ENCODE results near the gene IVD. TPM values are rescaled to one million over a fixed set of nuclear protein-coding genes. Genes with fewer than 3 reads are reported as not detected.

The IVD gene
- total RNA-seq, 1 donor from 2014 or later = 115 TPM

- Histone ChIP-seq H3K4me1 (peaks cover 16% of the 10 kb centered on the region), H3K9me3 (no peaks in the 10 kb centered on the region), H3K27ac (no peak overlapping the region), H3K36me3 (no peaks in the 10 kb centered on the region), H3K27me3 (no peaks in the 10 kb centered on the region), H3K4me3 (peak overlapping the region; percentile 64)
- TF ChIP-seq, protein P1, sequence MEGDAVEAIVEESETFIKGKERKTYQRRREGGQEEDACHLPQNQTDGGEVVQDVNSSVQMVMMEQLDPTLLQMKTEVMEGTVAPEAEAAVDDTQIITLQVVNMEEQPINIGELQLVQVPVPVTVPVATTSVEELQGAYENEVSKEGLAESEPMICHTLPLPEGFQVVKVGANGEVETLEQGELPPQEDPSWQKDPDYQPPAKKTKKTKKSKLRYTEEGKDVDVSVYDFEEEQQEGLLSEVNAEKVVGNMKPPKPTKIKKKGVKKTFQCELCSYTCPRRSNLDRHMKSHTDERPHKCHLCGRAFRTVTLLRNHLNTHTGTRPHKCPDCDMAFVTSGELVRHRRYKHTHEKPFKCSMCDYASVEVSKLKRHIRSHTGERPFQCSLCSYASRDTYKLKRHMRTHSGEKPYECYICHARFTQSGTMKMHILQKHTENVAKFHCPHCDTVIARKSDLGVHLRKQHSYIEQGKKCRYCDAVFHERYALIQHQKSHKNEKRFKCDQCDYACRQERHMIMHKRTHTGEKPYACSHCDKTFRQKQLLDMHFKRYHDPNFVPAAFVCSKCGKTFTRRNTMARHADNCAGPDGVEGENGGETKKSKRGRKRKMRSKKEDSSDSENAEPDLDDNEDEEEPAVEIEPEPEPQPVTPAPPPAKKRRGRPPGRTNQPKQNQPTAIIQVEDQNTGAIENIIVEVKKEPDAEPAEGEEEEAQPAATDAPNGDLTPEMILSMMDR (IDR thresholded peaks at IDR 0.05) = no peak
- DNase-seq = no peak
- intact Hi-C loops (cut with DNase I) = no loop called here
- ATAC-seq = peak; percentile 15
These were observed 46.9 kb upstream of the IVD start for GRCh38 chr15:40358471-40359353.

DNA sequence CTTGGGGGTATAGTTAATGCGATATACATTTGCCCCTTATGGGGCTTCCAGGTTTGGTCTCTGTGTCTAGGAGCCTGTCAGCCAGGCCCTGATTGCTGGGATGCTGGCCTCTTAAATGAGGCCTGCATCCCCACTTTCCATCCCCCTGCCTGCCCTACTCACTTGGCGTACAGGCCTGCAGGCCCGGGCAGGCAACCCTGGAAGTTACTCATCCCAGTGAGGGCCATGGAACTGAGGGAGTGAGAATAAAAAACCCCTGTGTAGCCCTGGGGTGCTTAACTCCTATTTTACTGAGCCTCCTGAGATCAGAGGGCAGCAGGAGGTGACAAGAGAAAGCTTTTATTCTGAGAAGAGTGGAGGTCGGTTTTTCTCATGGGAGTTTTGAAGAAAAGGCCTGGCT lies 45.6 kb upstream of the IVD start:
- H3K4me1 ChIP-seq = peaks cover 12% of the 10 kb centered on the region
- no peaks in the 10 kb centered on the region for H3K9me3 ChIP-seq
- H3K27me3 ChIP-seq = no peaks in the 10 kb centered on the region
- H3K4me3 ChIP-seq = no peak overlapping the region
- H3K27ac ChIP-seq = no peak overlapping the region
- H3K36me3 ChIP-seq = no peaks in the 10 kb centered on the region
- DNase-seq (no peak), ATAC-seq (no peak)
- intact Hi-C loops (cut with DNase I) = loop anchor here (10.0 kb wide), 1 partner anchor 65 kb away; no protein-coding TSS in a partner anchor
- TF ChIP-seq, protein P1 (IDR thresholded peaks at IDR 0.05) = no peak

DNA sequence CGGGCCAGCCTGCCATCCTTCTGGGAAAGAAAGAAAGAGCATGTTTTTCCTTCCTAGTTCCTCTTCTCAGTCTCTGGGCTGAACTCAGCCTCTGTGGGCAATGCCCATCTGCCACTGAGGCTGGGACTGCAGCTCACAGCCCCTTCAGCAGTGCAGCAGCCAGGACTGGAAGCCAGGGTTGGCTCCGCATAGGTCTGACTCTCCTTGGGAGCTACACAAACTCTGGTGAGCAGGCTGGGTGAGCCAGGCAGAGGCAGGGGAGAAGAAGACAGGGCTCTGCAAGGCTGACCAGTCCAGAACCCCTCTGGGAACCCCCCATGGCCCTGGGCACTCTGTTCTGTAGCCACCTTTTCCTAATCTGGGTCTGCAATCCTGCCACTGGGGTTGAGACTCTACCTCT lies 44.0 kb upstream of the IVD start:
- Histone ChIP-seq H3K27me3 (no peaks in the 10 kb centered on the region), H3K27ac (no peak overlapping the region), H3K9me3 (no peaks in the 10 kb centered on the region), H3K4me1 (peaks cover 14% of the 10 kb centered on the region), H3K4me3 (no peak overlapping the region), H3K36me3 (no peaks in the 10 kb centered on the region)
- DNase-seq (no peak), ATAC-seq (no peak)
- intact Hi-C loops (cut with DNase I) = loop anchor here (10.0 kb wide), 1 partner anchor 63 kb away; no protein-coding TSS in a partner anchor
- TF ChIP-seq, protein P1 (IDR thresholded peaks at IDR 0.05) = no peak

DNA sequence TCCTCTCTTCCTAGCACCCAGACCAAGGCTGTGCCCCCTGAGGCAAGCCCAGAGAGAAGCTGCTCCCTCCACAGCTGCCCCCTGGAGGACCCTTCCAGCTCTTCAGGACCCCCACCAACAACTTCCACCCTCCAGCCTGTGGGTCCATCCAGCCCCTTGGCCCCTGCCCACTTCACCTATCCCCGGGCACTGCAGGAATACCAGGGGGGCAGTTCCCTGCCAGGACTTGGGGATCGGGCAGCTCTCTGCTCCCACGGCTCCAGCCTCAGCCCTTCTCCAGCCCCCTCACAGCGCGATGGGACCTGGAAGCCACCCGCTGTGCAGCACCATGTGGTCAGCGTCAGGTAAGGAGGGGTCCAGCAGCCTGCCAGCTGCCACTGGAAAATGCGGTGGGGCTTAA lies 42.0 kb upstream of the IVD start:
- H3K36me3 ChIP-seq = no peaks in the 10 kb centered on the region
- H3K4me3 ChIP-seq = no peak overlapping the region
- H3K27me3 ChIP-seq = no peaks in the 10 kb centered on the region
- ATAC-seq (no peak), DNase-seq (peak; percentile 52)
- no peak overlapping the region for H3K27ac ChIP-seq
- no peaks in the 10 kb centered on the region for H3K9me3 ChIP-seq
- intact Hi-C loops (cut with DNase I) = loop anchor here (10.0 kb wide), 1 partner anchor 61 kb away; no protein-coding TSS in a partner anchor
- TF ChIP-seq, protein P1 (IDR thresholded peaks at IDR 0.05) = no peak
- peaks cover 18% of the 10 kb centered on the region for H3K4me1 ChIP-seq

GRCh38 chr15:40364251-40364650 lies 41.3 kb upstream of the IVD start:
- DNase-seq (peak; percentile 54), ATAC-seq (no peak)
- Histone ChIP-seq H3K4me1 (peaks cover 12% of the 10 kb centered on the region), H3K27ac (no peak overlapping the region), H3K27me3 (no peaks in the 10 kb centered on the region), H3K4me3 (no peak overlapping the region), H3K36me3 (no peaks in the 10 kb centered on the region), H3K9me3 (no peaks in the 10 kb centered on the region)
- TF ChIP-seq, protein P1 (IDR thresholded peaks at IDR 0.05) = no peak
- intact Hi-C loops (cut with DNase I) = loop anchor here (10.0 kb wide), 1 partner anchor 61 kb away; no protein-coding TSS in a partner anchor
